Suprapubic skin (tissue), 4 donors: ENCODE measurements around the gene MMD2. TPM values are rescaled to one million over a fixed set of nuclear protein-coding genes. Genes with fewer than 3 reads are reported as not detected.

ENCODE experiments used
- DNase-seq, 2 donors: peaks; one replicate each; pipeline ENCODE4 v3.0.0-alpha.2; 2019; ENCODE audit warnings: low spot score in 2 of 2
- H3K27ac ChIP-seq: fragments of 200-600 bp; sonication (generic); one replicate; pipeline ENCODE4 v1.5.1; 2019
- H3K27me3 ChIP-seq: fragments of 200-600 bp; sonication (generic); one replicate; pipeline ENCODE4 v1.5.1; 2019
- H3K36me3 ChIP-seq: fragments of 200-600 bp; sonication (generic); one replicate; pipeline ENCODE4 v1.5.1; 2019
- H3K4me1 ChIP-seq: fragments of 200-600 bp; sonication (generic); one replicate; pipeline ENCODE4 v1.5.1; 2019
- H3K4me3 ChIP-seq: fragments of 200-600 bp; sonication (generic); one replicate; pipeline ENCODE4 v1.5.1; 2019; ENCODE audit warnings: mild to moderate bottlenecking
- H3K9me3 ChIP-seq: fragments of 200-600 bp; sonication (generic); one replicate; pipeline ENCODE4 v1.5.1; 2019
- EP300 ChIP-seq: sonication (generic); formaldehyde crosslinking; IDR thresholded peaks from one replicate; pipeline ENCODE4 v1.6.1; 2017; ENCODE audit warnings: antibody characterized with exemption
- POLR2A ChIP-seq, 2 donors: fragments of 450-650 bp; IDR thresholded peaks; one replicate each; pipeline ENCODE4 v1.6.1; 2017; ENCODE audit warnings: antibody characterized with exemption in 2 of 2, mild to moderate bottlenecking in 2 of 2, moderate library complexity in 2 of 2
- POLR2AphosphoS5 ChIP-seq, 3 donors: sonication (generic); formaldehyde crosslinking; IDR thresholded peaks; one replicate each; pipeline ENCODE4 v1.6.1; 2017; ENCODE audit warnings: antibody characterized with exemption in 3 of 3
- WGBS: methylation state at CpG from one replicate; pipeline ENCODE4 v1.1.5; 2018; 5-methylcytosine and 5-hydroxymethylcytosine counted together
- total RNA-seq, 4 donors: library from RNA; depleted of rRNA; stranded (reverse); fragments of >200 nt; gene quantifications; one replicate each; pipeline ENCODE4 v1.1.0, GENCODE V29; 2016
- TF ChIP-seq, protein P1 (sequence below), 2 donors: fragments of 200-600 bp in 1 of 2; fragments of 450-650 bp in 1 of 2; sonication (generic) in 1 of 2; IDR thresholded peaks; one replicate each; pipeline ENCODE4 v1.5.1; 2016 to 2019; ENCODE audit warnings: antibody characterized with exemption in 2 of 2, mild to moderate bottlenecking in 1 of 2, moderate library complexity in 1 of 2

The MMD2 gene
- total RNA-seq, 4 donors from 2014 or later = not detected

DNA sequence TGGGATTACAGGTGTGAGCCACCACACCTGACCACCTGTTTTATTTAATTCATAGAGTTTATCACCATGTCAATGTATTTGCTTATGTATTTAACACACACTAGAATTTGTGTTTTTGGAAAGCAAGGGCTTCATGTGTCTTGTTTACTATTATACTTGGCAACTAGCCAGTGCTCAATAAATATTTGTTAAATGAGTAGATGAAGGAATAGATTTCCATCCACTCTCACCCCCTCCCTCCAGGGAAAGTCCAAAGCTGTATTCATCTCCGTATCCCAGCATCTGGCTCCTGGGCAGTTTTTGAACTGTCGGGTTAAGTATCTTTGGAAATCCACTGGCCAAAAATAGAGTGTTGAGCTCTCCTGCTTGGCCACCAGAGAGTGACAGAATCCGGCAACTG is 70.8 kb downstream of the MMD2 start:
- 72% methylated on average over 3 of the region's 3 CpGs for WGBS

DNA sequence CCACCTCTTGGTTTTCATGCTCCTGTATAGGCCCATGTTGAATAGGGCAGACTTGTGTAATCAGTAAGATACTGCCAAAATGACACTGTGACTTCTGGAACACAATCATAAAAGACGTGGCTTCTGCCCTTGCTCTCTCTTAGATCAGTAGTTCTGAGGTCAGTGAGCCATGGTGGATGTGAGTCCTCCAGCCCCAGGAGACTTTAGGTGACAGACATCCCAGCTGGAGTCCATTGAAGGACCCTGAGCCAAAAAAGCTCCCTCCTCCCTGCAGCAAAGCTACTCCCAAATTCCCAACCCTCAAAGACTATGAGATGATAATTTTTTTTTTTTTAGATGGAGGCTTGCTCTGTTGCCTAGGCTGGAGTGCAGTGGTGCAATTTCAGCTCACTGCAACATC is 72.3 kb downstream of the MMD2 start:
- H3K27ac ChIP-seq = no peak overlapping the region
- H3K9me3 ChIP-seq = no peaks in the 10 kb centered on the region
- peaks cover 22% of the 10 kb centered on the region for H3K4me1 ChIP-seq
- no peak overlapping the region for H3K4me3 ChIP-seq
- no peak for DNase-seq
- WGBS = 57% methylated on average over 1 of the region's 1 CpG
- no peaks in the 10 kb centered on the region for H3K36me3 ChIP-seq
- TF ChIP-seq POLR2AphosphoS5 (IDR thresholded peaks at IDR 0.05) (no peak), EP300 (no peak), POLR2A (IDR thresholded peaks at IDR 0.05) (no peak)
- TF ChIP-seq, protein P1, sequence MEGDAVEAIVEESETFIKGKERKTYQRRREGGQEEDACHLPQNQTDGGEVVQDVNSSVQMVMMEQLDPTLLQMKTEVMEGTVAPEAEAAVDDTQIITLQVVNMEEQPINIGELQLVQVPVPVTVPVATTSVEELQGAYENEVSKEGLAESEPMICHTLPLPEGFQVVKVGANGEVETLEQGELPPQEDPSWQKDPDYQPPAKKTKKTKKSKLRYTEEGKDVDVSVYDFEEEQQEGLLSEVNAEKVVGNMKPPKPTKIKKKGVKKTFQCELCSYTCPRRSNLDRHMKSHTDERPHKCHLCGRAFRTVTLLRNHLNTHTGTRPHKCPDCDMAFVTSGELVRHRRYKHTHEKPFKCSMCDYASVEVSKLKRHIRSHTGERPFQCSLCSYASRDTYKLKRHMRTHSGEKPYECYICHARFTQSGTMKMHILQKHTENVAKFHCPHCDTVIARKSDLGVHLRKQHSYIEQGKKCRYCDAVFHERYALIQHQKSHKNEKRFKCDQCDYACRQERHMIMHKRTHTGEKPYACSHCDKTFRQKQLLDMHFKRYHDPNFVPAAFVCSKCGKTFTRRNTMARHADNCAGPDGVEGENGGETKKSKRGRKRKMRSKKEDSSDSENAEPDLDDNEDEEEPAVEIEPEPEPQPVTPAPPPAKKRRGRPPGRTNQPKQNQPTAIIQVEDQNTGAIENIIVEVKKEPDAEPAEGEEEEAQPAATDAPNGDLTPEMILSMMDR (IDR thresholded peaks at IDR 0.05) = no peak
- peaks cover 13% of the 10 kb centered on the region for H3K27me3 ChIP-seq

More for the DNA sequence above, 70.8 kb downstream of the MMD2 start:
- DNase-seq = no peak
- Histone ChIP-seq H3K27me3 (peaks cover 8% of the 10 kb centered on the region), H3K4me3 (no peak overlapping the region), H3K4me1 (peaks cover 8% of the 10 kb centered on the region), H3K36me3 (no peaks in the 10 kb centered on the region), H3K27ac (no peak overlapping the region), H3K9me3 (no peaks in the 10 kb centered on the region)
- TF ChIP-seq, protein P1 (IDR thresholded peaks at IDR 0.05) = no peak
- TF ChIP-seq POLR2A (IDR thresholded peaks at IDR 0.05) (no peak), POLR2AphosphoS5 (IDR thresholded peaks at IDR 0.05) (no peak), EP300 (no peak)

DNA sequence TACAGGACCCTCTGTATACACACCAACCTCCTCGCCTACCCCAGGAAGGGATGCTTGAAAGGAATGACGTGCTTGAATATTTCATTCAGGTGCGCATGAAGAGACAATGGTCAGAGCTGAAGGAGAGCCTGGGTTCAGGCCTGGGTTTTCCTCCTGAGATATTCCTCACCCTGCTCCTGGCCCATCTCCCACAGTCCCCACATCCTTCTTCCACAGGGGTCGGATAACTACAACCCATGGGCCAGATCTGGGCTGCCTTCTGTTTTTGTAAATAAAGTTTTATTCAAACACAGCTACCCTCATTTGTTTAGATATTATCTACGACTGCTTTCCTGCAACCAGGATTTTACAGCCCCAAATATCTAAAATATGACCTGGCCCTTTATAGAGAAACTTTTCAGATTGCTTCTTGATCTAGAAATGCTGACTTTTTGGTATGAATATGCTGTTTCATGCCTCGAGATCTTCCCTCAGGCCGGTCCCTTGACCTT is 73.6 kb downstream of the MMD2 start:
- no peak for DNase-seq
- Histone ChIP-seq H3K4me3 (no peak overlapping the region), H3K27me3 (peaks cover 13% of the 10 kb centered on the region), H3K4me1 (peaks cover 22% of the 10 kb centered on the region), H3K27ac (no peak overlapping the region), H3K9me3 (no peaks in the 10 kb centered on the region), H3K36me3 (no peaks in the 10 kb centered on the region)
- 84% methylated on average over 7 of the region's 7 CpGs for WGBS
- TF ChIP-seq POLR2AphosphoS5 (IDR thresholded peaks at IDR 0.05) = no peak
- TF ChIP-seq, protein P1 (IDR thresholded peaks at IDR 0.05) = no peak
- TF ChIP-seq POLR2A (IDR thresholded peaks at IDR 0.05) = no peak
- no peak for TF ChIP-seq EP300

DNA sequence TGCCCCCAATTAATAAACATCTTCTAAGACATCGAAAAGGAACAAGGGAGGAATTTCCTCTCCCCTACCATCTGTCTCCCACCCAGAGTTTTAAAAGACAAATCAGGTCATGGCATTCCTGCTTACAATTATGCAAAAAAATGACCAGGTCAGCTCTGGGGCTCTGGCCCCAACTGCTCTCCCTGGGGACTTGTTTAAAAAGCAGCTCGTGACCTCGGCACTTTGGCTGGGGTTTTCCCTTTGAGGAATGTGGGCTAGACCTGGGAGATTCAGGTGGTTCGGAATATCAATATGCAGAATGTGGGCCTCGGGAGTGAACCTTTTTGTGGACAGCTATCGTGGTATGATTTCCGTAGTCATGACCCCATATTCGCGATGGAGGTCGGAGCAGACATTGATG is 74.8 kb downstream of the MMD2 start:
- WGBS = 65% methylated on average over 9 of the region's 10 CpGs

DNA sequence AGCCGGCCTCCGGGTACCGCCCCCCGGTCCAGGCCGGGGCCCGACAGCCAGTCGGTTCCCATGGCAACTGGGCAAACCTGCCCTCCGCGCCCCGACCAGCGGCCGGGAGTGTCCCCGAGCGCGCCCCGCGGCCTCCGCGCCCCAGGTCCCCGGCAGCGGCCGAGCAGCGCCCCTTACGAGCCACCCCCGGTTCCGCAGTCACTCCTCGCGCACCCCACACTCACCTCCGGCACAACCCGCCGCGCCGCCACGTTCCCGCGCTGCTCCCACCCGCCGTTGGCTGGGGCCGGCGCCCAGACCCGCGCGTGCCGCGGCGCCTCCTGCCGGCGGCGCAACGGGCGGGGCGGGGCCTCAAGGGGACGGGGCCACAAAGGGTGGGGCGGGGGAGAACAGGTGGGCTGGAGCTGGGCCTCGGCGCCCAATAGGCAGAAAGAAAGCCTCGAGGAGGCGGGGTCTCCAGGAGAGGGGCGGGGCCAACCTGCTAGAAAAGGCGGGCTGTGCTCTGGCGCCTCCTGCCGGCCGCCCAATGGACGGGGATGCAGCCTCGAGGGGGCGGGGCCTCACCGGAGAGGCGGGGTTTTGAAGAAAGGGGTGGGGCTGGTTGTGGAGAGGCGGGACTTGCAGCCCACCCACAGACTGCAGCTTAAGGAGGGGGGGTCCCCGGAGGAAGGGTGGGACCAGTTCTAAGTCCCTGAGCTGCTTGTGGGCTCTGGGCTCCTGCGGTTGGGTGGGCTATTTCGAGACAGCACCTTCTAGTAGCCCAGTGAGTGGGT is 75.4 kb downstream of the MMD2 start, which contains the start of gene RADIL:
RADIL (minus strand) TSS at position 345 of the 773 bp plus-strand sequence. CDS start 5,577 bp downstream, outside the sequence.
- no peaks in the 10 kb centered on the region for H3K9me3 ChIP-seq
- peaks cover 13% of the 10 kb centered on the region for H3K27me3 ChIP-seq
- H3K4me1 ChIP-seq = peaks cover 28% of the 10 kb centered on the region
- 0% methylated on average over 29 of the region's 72 CpGs for WGBS
- H3K36me3 ChIP-seq = no peaks in the 10 kb centered on the region
- no peak for TF ChIP-seq POLR2AphosphoS5 (IDR thresholded peaks at IDR 0.05)
- TF ChIP-seq, protein P1 (IDR thresholded peaks at IDR 0.05) = peak; percentile 44 to 92
- peak; percentile 95 for DNase-seq
- peak within 1 kb of the TSS; percentile 76 for H3K4me3 ChIP-seq
- H3K27ac ChIP-seq = peak within 1 kb of the TSS; percentile 84

More for the DNA sequence above, 74.8 kb downstream of the MMD2 start:
- H3K4me1 ChIP-seq = peaks cover 26% of the 10 kb centered on the region
- H3K9me3 ChIP-seq = no peaks in the 10 kb centered on the region
- peak overlapping the region; percentile 76 for H3K4me3 ChIP-seq
- H3K27ac ChIP-seq = no peak overlapping the region
- no peak for DNase-seq
- TF ChIP-seq POLR2AphosphoS5 (IDR thresholded peaks at IDR 0.05) (no peak), POLR2A (IDR thresholded peaks at IDR 0.05) (no peak), EP300 (no peak)
- TF ChIP-seq, protein P1 (IDR thresholded peaks at IDR 0.05) = no peak
- peaks cover 13% of the 10 kb centered on the region for H3K27me3 ChIP-seq
- no peaks in the 10 kb centered on the region for H3K36me3 ChIP-seq
